WERI-Rb-1 (cell line): ENCODE results near the gene PTPRN2.
"Not testable (repeated sequence)": the region's sequence is repeated elsewhere in the genome, so short reads cannot be mapped to it uniquely, and the experiment has no call there.

Experiments used
- DNase-seq: peaks from one replicate; pipeline ENCODE4 v3.0.0-alpha.2; 2020
- H3K27ac ChIP-seq: fragments of 250-450 bp; sonication (Bioruptor Pico); 2 replicates; pipeline ENCODE4 v1.5.1; 2020; ENCODE audit warnings: mild to moderate bottlenecking, moderate library complexity
- H3K27me3 ChIP-seq: fragments of 250-450 bp; sonication (Bioruptor Pico); 2 replicates; pipeline ENCODE4 v1.5.1; 2021; ENCODE audit warnings: mild to moderate bottlenecking, low read depth, moderate library complexity; ENCODE audit not compliant: insufficient read depth, severe bottlenecking
- H3K36me3 ChIP-seq: fragments of 250-450 bp; sonication (Bioruptor Pico); 2 replicates; pipeline ENCODE4 v1.5.1; 2020; ENCODE audit warnings: mild to moderate bottlenecking, moderate library complexity
- H3K4me3 ChIP-seq: 2 replicates; pipeline ENCODE4 v1.5.1; 2011; ENCODE audit warnings: low read depth, mild to moderate bottlenecking, control low read depth, low read length
- H3K9me3 ChIP-seq: fragments of 250-450 bp; sonication (Bioruptor Pico); 2 replicates; pipeline ENCODE4 v1.5.1; 2021; ENCODE audit warnings: mild to moderate bottlenecking, moderate library complexity; ENCODE audit not compliant: severe bottlenecking
- CTCF ChIP-seq: IDR thresholded peaks from 2 replicates; pipeline ENCODE4 v1.5.1; 2011; ENCODE audit warnings: low read depth, mild to moderate bottlenecking, control low read depth, inconsistent platforms, low read length

The PTPRN2 gene

GRCh38 chr7:157896774-157897555 lies 690.7 kb downstream of the PTPRN2 start:
- peak overlapping the region; percentile 40 for H3K4me3 ChIP-seq
- TF ChIP-seq CTCF = no peak
- no peak overlapping the region for H3K27ac ChIP-seq
- DNase-seq = no peak
- no peaks in the 10 kb centered on the region for H3K27me3 ChIP-seq
- H3K36me3 ChIP-seq = no peaks in the 10 kb centered on the region
- no peaks in the 10 kb centered on the region for H3K9me3 ChIP-seq

GRCh38 chr7:157896376-157896675 lies 691.3 kb downstream of the PTPRN2 start:
- not testable (repeated sequence) for H3K4me3 ChIP-seq, H3K36me3 ChIP-seq, H3K27ac ChIP-seq, DNase-seq, H3K27me3 ChIP-seq, H3K9me3 ChIP-seq

GRCh38 chr7:157895520-157896375 lies 691.9 kb downstream of the PTPRN2 start:
- DNase-seq = no peak
- no peaks in the 10 kb centered on the region for H3K27me3 ChIP-seq
- no peak for TF ChIP-seq CTCF

GRCh38 chr7:157895098-157895497 lies 692.5 kb downstream of the PTPRN2 start:
- H3K27me3 ChIP-seq, H3K9me3 ChIP-seq, DNase-seq, H3K27ac ChIP-seq, H3K4me3 ChIP-seq, H3K36me3 ChIP-seq: not testable (repeated sequence)

More at GRCh38 chr7:157895520-157896375, 691.9 kb downstream of the PTPRN2 start:
- H3K36me3 ChIP-seq = no peaks in the 10 kb centered on the region
- H3K9me3 ChIP-seq = no peaks in the 10 kb centered on the region
- H3K27ac ChIP-seq = no peak overlapping the region
- H3K4me3 ChIP-seq = no peak overlapping the region

- no peaks in the 10 kb centered on the region for H3K9me3 ChIP-seq
- TF ChIP-seq CTCF = no peak
- H3K27me3 ChIP-seq = no peaks in the 10 kb centered on the region
- no peak for DNase-seq
- H3K27ac ChIP-seq = no peak overlapping the region
- H3K4me3 ChIP-seq = no peak overlapping the region
- no peaks in the 10 kb centered on the region for H3K36me3 ChIP-seq
These were observed 694.0 kb downstream of the PTPRN2 start for GRCh38 chr7:157893535-157894044.

- no peak overlapping the region for H3K27ac ChIP-seq
- no peaks in the 10 kb centered on the region for H3K36me3 ChIP-seq
- no peak for DNase-seq
- no peaks in the 10 kb centered on the region for H3K9me3 ChIP-seq
- TF ChIP-seq CTCF = no peak
- H3K4me3 ChIP-seq = no peak overlapping the region
- no peaks in the 10 kb centered on the region for H3K27me3 ChIP-seq
These were observed 694.7 kb downstream of the PTPRN2 start for GRCh38 chr7:157892751-157893523.
